WERI-Rb-1 (cell line): ENCODE measurements around the gene MRAS.

ENCODE experiments used
- DNase-seq: peaks from one replicate; pipeline ENCODE4 v3.0.0-alpha.2; 2020
- H3K27ac ChIP-seq: fragments of 250-450 bp; sonication (Bioruptor Pico); 2 replicates; pipeline ENCODE4 v1.5.1; 2020; ENCODE audit warnings: mild to moderate bottlenecking, moderate library complexity
- H3K27me3 ChIP-seq: fragments of 250-450 bp; sonication (Bioruptor Pico); 2 replicates; pipeline ENCODE4 v1.5.1; 2021; ENCODE audit warnings: mild to moderate bottlenecking, low read depth, moderate library complexity; ENCODE audit not compliant: insufficient read depth, severe bottlenecking
- H3K36me3 ChIP-seq: fragments of 250-450 bp; sonication (Bioruptor Pico); 2 replicates; pipeline ENCODE4 v1.5.1; 2020; ENCODE audit warnings: mild to moderate bottlenecking, moderate library complexity
- H3K4me3 ChIP-seq: 2 replicates; pipeline ENCODE4 v1.5.1; 2011; ENCODE audit warnings: low read depth, mild to moderate bottlenecking, control low read depth, low read length
- H3K9me3 ChIP-seq: fragments of 250-450 bp; sonication (Bioruptor Pico); 2 replicates; pipeline ENCODE4 v1.5.1; 2021; ENCODE audit warnings: mild to moderate bottlenecking, moderate library complexity; ENCODE audit not compliant: severe bottlenecking
- CTCF ChIP-seq: IDR thresholded peaks from 2 replicates; pipeline ENCODE4 v1.5.1; 2011; ENCODE audit warnings: low read depth, mild to moderate bottlenecking, control low read depth, inconsistent platforms, low read length

Gene MRAS

GRCh38 chr3:138361561-138361971 lies 13.2 kb downstream of the MRAS start:
- Histone ChIP-seq H3K27ac (no peak overlapping the region), H3K4me3 (no peak overlapping the region), H3K27me3 (no peaks in the 10 kb centered on the region), H3K9me3 (no peaks in the 10 kb centered on the region), H3K36me3 (no peaks in the 10 kb centered on the region)
- no peak for DNase-seq
- TF ChIP-seq CTCF, result no peak

- Histone ChIP-seq H3K9me3 (no peaks in the 10 kb centered on the region), H3K27me3 (no peaks in the 10 kb centered on the region), H3K36me3 (no peaks in the 10 kb centered on the region), H3K4me3 (no peak overlapping the region), H3K27ac (no peak overlapping the region)
- DNase-seq, result no peak
- TF ChIP-seq CTCF, result no peak
Measured at GRCh38 chr3:138362538-138362937, 14.2 kb downstream of the MRAS start.

- no peak for TF ChIP-seq CTCF
- Histone ChIP-seq H3K4me3 (no peak overlapping the region), H3K9me3 (no peaks in the 10 kb centered on the region), H3K36me3 (no peaks in the 10 kb centered on the region), H3K27ac (no peak overlapping the region), H3K27me3 (no peaks in the 10 kb centered on the region)
- no peak for DNase-seq
Measured at GRCh38 chr3:138363322-138363721, 14.9 kb downstream of the MRAS start.

- H3K36me3 ChIP-seq, result no peaks in the 10 kb centered on the region
- no peaks in the 10 kb centered on the region for H3K9me3 ChIP-seq
- DNase-seq, result no peak
- no peak overlapping the region for H3K4me3 ChIP-seq
- no peak for TF ChIP-seq CTCF
- no peak overlapping the region for H3K27ac ChIP-seq
- no peaks in the 10 kb centered on the region for H3K27me3 ChIP-seq
Measured at GRCh38 chr3:138364356-138365252, 16.2 kb downstream of the MRAS start.

GRCh38 chr3:138365253-138365555 lies 16.8 kb downstream of the MRAS start:
- no peaks in the 10 kb centered on the region for H3K27me3 ChIP-seq
- no peak overlapping the region for H3K27ac ChIP-seq
- no peaks in the 10 kb centered on the region for H3K9me3 ChIP-seq
- no peak for DNase-seq
- TF ChIP-seq CTCF, result no peak
- no peaks in the 10 kb centered on the region for H3K36me3 ChIP-seq
- no peak overlapping the region for H3K4me3 ChIP-seq
